Right renal pelvis (tissue), 4 donors: ENCODE data around the gene MCCD1. TPM values are rescaled to one million over a fixed set of nuclear protein-coding genes. Genes with fewer than 3 reads are reported as not detected.
"Not testable (repeated sequence)": the region's sequence is repeated elsewhere in the genome, so short reads cannot be mapped to it uniquely, and the experiment has no call there.

ENCODE experiments used
- DNase-seq, 4 donors: peaks; one replicate each; pipeline ENCODE4 v3.0.0-alpha.2; 2013; ENCODE audit warnings: low read depth in 4 of 4, low spot score in 3 of 4, missing footprints in 1 of 4
- polyA plus RNA-seq, 4 donors: library from polyadenylated mRNA; unstranded; fragments of 120-200 nt; gene quantifications; one replicate each; pipeline ENCODE4 v1.2.1, GENCODE V29; 2013; ENCODE audit not compliant: insufficient read length in 4 of 4

The MCCD1 gene, protein sequence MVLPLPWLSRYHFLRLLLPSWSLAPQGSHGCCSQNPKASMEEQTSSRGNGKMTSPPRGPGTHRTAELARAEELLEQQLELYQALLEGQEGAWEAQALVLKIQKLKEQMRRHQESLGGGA
- 10 to 100 TPM; 14.0 to 27.9 (median 20.6) TPM for polyA plus RNA-seq

DNA sequence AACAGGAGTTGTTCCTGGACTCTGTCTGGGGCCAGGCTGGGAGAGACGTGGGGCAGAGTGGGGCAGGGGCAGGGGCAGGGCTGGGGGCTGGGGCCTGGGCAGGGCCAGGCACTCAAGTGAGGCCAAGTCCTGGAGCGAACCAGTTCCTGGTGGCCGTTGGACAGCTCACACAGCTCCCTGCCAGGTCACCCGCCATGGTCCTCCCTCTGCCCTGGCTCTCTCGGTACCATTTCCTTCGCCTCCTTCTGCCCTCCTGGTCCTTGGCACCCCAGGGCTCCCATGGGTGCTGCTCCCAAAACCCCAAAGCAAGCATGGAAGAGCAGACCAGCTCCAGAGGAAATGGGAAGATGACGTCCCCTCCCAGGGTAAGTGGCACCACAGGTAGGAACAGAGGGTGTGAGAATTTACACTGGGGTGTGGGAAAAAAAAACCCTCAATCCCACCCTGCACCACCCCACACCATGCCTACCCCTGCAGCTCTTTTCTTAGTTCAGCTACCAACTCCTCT, at the start of gene MCCD1:
Gene MCCD1 (plus strand): TSS at position 142 of the 508 bp plus-strand sequence. CDS start 53 bp downstream, at position 195.
- no peak for DNase-seq

DNA sequence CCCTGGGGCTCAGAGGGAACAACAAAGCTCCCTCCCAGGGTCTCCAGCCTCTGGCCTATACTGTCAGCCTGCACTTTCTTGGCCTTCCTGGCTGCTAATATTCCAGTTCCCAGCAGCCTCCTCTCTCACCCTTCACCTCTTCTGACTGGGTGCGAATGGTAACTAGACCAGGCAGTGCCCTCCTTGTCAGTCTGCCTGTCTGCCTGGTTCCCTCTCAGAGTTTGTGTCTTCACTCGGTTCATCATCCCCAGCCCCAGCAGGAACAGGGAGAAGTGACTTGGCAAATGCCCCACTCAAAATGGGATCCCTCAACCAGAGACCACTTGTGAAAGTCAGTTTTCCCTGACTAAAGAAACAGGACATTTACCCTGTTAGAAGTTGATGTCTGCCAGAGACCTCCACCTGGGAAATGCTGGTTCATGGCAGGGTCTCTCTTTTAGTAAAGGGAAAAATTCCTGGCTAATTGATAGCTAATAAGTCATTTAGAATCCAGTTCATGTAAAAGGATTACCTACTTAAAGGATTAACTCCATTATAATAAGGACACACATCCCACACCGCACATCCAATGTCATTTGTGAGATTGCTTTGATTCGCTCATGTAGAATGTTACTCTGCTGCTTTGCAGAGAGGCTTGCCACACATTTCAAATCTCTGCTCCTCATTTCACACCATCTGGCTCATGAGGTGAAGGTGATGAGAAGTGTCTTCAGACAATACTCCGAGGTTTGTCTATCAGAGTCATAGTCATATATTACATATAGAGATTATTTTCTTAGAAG, 49.4 kb upstream of the MCCD1 start:
- DNase-seq = no peak

DNA sequence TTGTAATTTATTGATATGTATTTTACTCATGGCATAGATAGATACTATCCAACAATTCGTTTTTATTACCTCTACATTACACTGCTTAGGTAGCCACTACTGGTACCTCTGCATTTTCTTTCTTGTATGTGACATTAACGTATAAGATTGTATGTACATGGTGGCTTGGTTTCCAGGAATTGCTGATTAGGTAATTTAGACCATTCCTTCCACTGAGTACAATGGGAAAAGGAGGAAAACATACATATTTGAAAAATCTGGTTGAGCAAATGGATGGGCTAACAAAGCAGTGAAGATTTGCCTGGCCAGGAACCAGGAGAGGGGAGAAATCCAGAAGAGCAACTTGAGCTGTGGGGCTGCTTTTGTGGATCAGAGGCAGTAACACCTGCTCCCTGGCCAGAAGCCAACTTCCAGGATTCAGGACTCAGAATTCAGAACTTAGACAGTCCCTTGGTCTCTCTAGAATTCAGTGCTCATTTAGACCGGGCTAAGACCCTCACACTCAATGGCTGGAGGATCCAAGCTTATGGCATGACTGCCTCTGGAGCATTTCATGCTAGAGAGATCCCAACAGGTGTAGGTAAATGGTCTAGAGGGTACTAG, 48.7 kb upstream of the MCCD1 start:
- no peak for DNase-seq

- no peak for DNase-seq
Measured at GRCh38 chr6:31480574-31480973, 48.2 kb upstream of the MCCD1 start.

GRCh38 chr6:31483392-31483791, 45.4 kb upstream of the MCCD1 start:
- DNase-seq = no peak

- no peak for DNase-seq
Measured at GRCh38 chr6:31485055-31485454, 43.7 kb upstream of the MCCD1 start.

DNA sequence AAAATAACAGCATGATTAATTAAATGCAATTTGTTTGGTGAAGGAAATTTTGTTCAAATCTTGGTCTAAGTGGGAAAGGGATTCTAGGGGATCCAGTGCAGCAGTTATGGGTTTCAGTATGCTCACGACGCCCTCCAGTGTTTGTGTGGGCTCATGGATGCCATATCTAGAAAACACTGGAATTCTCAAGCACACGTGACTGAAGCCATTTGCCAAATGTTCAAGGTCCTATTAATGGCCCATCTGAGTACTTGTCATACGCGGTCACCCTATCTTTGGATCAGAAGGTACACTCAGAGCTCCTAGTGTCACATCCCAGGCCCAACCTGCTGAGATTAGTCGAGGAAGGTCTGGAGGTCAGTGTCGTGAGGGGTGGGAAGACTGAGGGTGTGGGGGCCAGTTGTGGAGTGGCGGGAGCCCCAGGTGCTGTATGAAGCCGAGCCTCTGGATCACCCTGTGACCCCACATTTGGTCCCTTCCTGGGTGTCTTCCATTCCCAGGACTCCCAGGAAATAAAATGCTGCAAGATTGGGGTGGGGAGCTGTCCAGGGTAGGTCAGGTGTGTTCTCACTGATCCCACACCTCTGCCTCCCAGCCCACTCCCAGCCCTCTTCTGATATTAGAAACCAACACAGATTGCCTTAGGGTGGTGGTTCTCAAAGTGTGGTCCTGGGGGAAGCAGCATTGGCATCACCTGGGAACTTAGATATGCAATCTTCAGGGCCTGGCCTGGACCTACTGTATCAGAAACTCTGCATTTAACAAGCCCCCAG, 42.5 kb upstream of the MCCD1 start:
- DNase-seq = not testable (repeated sequence)

GRCh38 chr6:31487674-31488073, 41.1 kb upstream of the MCCD1 start:
- DNase-seq = not testable (repeated sequence)

DNA sequence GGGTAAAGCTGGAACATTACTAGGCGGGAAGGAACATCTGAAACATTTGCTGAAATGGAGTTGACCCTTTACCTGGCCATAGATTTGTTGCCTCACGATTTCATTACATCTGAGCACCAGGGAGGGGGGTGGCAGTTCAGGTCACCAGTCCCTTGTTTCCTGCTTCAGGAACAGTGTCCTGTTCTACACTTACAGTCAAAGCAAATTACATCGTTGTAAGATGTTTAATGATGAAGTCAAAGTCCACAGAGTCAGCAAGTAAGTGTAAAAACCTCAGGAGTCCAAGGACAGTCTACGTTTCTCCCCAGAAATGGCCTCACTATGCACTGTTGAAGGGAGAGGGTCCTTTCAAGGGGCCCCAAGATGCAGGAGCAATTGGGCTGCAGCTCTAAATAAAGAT, 39.7 kb upstream of the MCCD1 start:
- DNase-seq = no peak

DNA sequence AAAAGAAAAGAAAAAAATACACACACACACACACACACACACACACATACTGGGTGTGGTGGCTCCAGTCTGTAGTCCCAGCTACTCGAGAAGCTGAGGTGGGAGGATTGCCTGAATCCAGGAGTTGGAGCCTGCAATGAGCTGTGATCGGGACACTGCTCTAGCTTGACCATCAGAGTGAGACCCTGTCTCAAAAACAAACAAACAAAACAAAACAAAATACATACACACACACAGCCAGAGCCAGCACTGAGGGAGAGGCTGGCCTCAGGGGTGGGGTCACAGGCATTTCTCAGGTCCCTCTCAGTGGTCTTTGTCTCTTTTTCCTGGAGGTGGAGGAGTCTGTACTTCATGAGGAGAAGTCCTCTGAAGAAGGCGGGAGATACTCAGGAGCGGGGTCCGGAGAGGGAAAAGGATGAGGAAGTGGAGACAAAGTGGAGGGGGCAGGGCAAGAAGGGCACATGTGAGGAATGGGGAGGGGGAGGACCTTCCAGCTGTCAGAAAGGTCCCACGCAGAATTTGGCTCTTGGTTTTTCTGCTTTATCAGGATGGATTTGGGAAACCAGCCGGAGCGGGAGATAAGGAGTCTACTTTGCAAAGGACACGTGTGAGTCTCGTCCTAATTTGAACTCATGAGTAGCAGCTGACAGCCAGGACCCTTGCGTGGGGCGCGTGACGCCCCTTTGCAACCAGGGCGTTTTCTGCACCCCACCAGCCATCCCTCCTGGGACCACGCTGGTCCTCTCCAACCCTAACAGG, 38.5 kb upstream of the MCCD1 start:
- no peak for DNase-seq

- not testable (repeated sequence) for DNase-seq
Measured at GRCh38 chr6:31493550-31493874, 35.2 kb upstream of the MCCD1 start.

- DNase-seq = peak in 3 of 4 donors; percentile 48 to 67 (median 52)
Measured at GRCh38 chr6:31493875-31494694, 34.7 kb upstream of the MCCD1 start.

DNA sequence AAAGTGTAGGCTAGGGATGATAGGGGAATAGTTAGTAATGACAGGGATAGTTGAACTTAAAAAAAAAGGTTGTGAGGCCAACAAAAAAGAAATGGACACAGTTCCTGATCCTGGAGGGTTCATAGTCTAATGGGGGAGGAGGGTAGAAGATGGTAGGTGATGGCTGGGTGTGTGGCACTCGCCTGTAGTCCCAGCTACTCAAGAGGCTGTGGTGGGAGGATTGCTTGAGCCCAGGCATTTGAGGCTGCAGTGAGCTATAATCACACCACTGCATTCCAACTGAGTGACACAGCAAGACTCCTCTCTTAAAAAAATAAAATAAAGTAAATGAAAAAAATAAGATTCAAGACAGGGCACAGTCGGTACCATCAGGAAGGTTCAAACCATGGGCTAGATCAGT, 33.2 kb upstream of the MCCD1 start:
- no peak for DNase-seq

DNA sequence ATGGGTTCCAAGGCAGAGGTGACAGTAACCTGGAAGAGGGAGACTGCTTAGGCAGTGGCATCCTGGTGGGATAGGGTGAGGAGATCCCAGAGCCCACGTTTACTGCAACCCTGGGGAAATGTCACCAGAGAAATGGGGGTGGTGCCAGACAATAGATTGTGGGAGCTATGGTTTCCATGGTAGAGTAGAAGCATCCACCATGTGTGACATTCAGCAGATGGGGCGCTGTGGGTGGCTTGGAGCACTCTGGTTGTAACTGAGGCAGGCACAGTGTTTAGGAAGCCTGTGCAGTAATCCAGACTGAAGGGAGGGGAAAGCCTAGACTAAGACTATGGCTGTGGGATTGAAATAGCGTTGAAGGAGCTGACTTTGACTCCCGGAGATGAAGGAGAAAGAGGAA, 31.9 kb upstream of the MCCD1 start:
- not testable (repeated sequence) for DNase-seq

GRCh38 chr6:31497531-31498476, 31.0 kb upstream of the MCCD1 start, which contains the start of gene MICB:
Gene MICB, plus strand, starts transcription at chr6:31498145. Its CDS starts 49 bp downstream, at chr6:31498194.
- peak in 3 of 4 donors; percentile 37 to 56 (median 44) for DNase-seq

DNA sequence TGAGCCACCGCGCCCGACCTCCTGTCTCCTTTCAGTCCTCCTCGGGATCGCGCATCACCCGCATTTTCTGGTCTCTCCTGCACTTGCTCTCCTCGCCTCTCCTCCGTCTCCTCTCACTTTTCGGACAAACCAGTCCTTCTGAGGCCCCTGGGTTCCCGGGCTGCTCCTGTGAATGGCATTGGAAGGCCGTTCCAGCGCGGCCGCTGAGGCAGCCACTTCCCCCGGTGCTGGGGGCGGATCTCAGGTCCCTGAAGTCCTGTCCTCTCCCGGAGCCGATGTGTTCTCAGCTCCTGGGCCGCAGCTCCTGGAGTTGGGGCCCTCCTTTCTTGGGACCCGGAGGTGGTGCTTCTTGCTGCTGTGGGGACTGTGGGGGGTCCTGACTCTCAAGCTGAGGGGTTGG, 30.0 kb upstream of the MCCD1 start:
- DNase-seq = no peak

GRCh38 chr6:31499648-31500047, 29.1 kb upstream of the MCCD1 start:
- not testable (repeated sequence) for DNase-seq

GRCh38 chr6:31502586-31502985, 26.2 kb upstream of the MCCD1 start:
- DNase-seq = no peak
